Activated B cell treated with CpG ODN at 0.5 μM for 24 hours (primary cell): ENCODE results near the gene ZNF618. TPM values are rescaled to one million over a fixed set of nuclear protein-coding genes. Genes with fewer than 3 reads are reported as not detected.

Experiments used
- ATAC-seq: fragments of 200-7000 bp; cut with Tn5 transposase; one replicate; pipeline ENCODE4 v1.10.0; 2021; ENCODE audit warnings: low read depth, mild to moderate bottlenecking, moderate library complexity
- CTCF ChIA-PET: fragments of 350-600 bp; sonication (Branson Sonifier 250); formaldehyde crosslinking; loops from one replicate; lab custom pipeline; 2021; ENCODE audit warnings: antibody characterized with exemption; lab: Charles Lee
- POLR2A ChIA-PET: fragments of 350-600 bp; sonication (Branson Sonifier 250); formaldehyde crosslinking; loops from one replicate; lab custom pipeline; 2021; ENCODE audit warnings: antibody characterized with exemption; lab: Charles Lee
- DNase-seq: peaks from one replicate; pipeline ENCODE4 v3.0.0; 2022
- H3K27ac Mint-ChIP-seq: one replicate; pipeline ENCODE4 v1.8.0; 2020; ENCODE audit warnings: mixed read lengths
- H3K27me3 Mint-ChIP-seq: one replicate; pipeline ENCODE4 v1.8.0; 2021; ENCODE audit warnings: mixed read lengths
- H3K36me3 Mint-ChIP-seq: one replicate; pipeline ENCODE4 v1.8.0; 2021; ENCODE audit warnings: low read depth, mixed read lengths
- H3K4me1 Mint-ChIP-seq: one replicate; pipeline ENCODE4 v1.8.0; 2021; ENCODE audit warnings: mixed read lengths
- H3K4me3 Mint-ChIP-seq: one replicate; pipeline ENCODE4 v1.8.0; 2020; ENCODE audit warnings: mild to moderate bottlenecking, mixed read lengths
- H3K9me3 Mint-ChIP-seq: one replicate; pipeline ENCODE4 v1.8.0; 2020; ENCODE audit warnings: mixed read lengths
- intact Hi-C: fragments of 100-400 bp; cut with micrococcal nuclease; formaldehyde crosslinking; loops from one replicate; pipeline ENCODE4 v1.15.1; 2024
- total RNA-seq: library from RNA; stranded (reverse); gene quantifications from 2 replicates; pipeline ENCODE4 v1.2.3, GENCODE V29; 2022
- TF ChIP-seq, protein P1 (sequence below): fragments of 200-600 bp; IDR thresholded peaks from one replicate; pipeline ENCODE4 v1.8.0; 2022; ENCODE audit warnings: antibody characterized with exemption, mild to moderate bottlenecking

Gene ZNF618
- total RNA-seq, 1 donor from 2014 or later, result 0.67 TPM

DNA sequence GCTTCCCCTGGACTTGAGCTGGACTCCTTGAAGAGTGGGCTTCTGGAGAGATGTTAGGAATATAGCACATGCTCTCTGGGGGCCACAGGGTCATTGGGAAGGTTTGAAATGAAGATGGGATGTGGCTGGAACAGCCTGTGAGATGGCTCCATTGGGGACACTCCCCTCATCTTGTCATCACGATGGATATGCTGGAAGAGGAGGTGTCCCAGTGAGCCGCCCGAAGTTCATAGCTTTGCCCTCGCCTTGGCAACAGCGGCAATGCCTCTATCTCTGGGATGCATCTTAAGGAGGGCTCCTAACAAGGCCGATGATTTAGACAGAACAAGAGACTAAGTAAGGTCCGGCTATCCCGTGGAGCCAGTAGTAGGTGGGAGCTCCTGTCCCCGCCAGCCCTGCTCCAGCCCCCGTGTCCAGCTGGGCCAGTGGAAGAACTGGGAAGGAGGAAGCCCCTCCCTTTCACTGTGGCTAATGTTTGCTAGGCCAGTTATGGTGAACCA lies 178.1 kb downstream of the ZNF618 start:
- no peaks in the 10 kb centered on the region for H3K36me3 Mint-ChIP-seq
- H3K4me1 Mint-ChIP-seq, result peaks cover 3% of the 10 kb centered on the region
- CTCF ChIA-PET, result no interaction called here
- H3K27ac Mint-ChIP-seq, result no peak overlapping the region
- H3K4me3 Mint-ChIP-seq, result no peak overlapping the region
- POLR2A ChIA-PET, result no interaction called here
- DNase-seq (no peak), ATAC-seq (no peak)
- intact Hi-C loops, result no loop called here
- peaks cover 10% of the 10 kb centered on the region for H3K27me3 Mint-ChIP-seq
- TF ChIP-seq, protein P1, sequence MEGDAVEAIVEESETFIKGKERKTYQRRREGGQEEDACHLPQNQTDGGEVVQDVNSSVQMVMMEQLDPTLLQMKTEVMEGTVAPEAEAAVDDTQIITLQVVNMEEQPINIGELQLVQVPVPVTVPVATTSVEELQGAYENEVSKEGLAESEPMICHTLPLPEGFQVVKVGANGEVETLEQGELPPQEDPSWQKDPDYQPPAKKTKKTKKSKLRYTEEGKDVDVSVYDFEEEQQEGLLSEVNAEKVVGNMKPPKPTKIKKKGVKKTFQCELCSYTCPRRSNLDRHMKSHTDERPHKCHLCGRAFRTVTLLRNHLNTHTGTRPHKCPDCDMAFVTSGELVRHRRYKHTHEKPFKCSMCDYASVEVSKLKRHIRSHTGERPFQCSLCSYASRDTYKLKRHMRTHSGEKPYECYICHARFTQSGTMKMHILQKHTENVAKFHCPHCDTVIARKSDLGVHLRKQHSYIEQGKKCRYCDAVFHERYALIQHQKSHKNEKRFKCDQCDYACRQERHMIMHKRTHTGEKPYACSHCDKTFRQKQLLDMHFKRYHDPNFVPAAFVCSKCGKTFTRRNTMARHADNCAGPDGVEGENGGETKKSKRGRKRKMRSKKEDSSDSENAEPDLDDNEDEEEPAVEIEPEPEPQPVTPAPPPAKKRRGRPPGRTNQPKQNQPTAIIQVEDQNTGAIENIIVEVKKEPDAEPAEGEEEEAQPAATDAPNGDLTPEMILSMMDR, result no peak
- H3K9me3 Mint-ChIP-seq, result no peaks in the 10 kb centered on the region

DNA sequence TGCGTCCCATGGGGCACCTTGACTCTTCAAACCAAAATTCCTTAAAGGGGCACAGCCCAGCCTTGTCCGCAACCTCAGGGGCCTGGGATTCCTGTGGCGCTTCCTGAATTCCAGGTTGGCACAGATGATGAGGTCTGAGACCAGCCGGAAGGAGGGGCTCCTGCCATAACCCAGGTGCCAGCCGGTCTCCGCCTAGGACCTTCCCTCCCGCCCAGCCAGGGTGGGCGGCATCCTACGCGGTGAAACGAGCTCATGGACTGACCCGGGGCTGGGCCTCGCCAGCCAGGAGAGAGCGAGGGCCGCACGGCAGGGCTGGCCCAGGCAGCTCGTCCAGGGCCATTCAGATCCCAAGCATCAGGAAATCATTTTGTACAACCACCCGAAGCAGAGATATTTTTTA lies 179.0 kb downstream of the ZNF618 start:
- peaks cover 8% of the 10 kb centered on the region for H3K4me1 Mint-ChIP-seq
- H3K4me3 Mint-ChIP-seq, result no peak overlapping the region
- no peak for DNase-seq
- no peak for ATAC-seq
- TF ChIP-seq, protein P1, result no peak
- ChIA-PET POLR2A (no interaction called here), CTCF (no interaction called here)
- H3K27me3 Mint-ChIP-seq, result peaks cover 13% of the 10 kb centered on the region
- H3K36me3 Mint-ChIP-seq, result no peaks in the 10 kb centered on the region
- H3K27ac Mint-ChIP-seq, result no peak overlapping the region
- H3K9me3 Mint-ChIP-seq, result no peaks in the 10 kb centered on the region
- intact Hi-C loops, result no loop called here

DNA sequence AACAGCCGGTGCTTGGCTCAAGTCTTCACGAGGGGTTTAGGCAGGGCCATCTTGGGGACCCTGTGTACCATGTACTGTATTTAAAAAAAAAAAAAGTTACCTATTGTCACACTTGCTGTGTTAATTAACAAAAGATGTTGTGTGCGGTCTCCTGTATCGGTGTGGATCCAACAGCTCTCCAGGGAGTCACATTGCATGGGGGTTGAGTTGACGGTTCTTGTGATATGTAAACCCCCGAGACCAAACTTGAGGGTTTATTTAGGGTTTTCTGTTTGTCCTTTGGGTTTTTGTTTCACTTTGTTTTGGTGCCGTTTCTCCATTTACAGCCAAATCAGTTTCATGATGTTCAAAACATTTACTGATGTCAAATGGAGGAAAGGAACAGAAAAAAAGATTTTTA lies 179.8 kb downstream of the ZNF618 start:
- Mint-ChIP-seq H3K36me3 (no peaks in the 10 kb centered on the region), H3K27ac (no peak overlapping the region), H3K4me1 (peaks cover 8% of the 10 kb centered on the region), H3K27me3 (peaks cover 14% of the 10 kb centered on the region), H3K9me3 (no peaks in the 10 kb centered on the region), H3K4me3 (no peak overlapping the region)
- DNase-seq (no peak), ATAC-seq (no peak)
- intact Hi-C loops, result no loop called here
- ChIA-PET POLR2A (no interaction called here), CTCF (no interaction called here)
- TF ChIP-seq, protein P1, result no peak

DNA sequence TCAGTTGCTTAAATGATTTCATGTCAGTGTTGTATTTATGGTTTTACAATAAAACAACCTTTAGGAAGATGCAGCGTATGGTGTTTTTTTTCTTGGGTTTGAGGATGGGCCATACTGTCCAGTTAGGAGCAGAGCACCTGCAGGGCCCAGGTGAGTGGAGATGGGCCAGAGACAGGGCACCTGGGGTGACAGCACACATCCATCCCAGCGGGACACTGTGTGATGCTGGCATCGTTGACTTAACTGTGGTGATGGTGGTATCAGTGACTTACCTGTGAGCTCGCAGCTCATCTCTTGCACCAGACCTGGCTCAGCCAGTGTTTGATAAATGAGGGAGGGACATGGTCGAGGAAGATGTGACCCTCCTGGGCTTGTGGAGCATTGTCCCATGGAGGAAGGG lies 180.4 kb downstream of the ZNF618 start:
- CTCF ChIA-PET, result no interaction called here
- H3K9me3 Mint-ChIP-seq, result no peaks in the 10 kb centered on the region
- POLR2A ChIA-PET, result no interaction called here
- H3K36me3 Mint-ChIP-seq, result no peaks in the 10 kb centered on the region
- H3K4me1 Mint-ChIP-seq, result peaks cover 8% of the 10 kb centered on the region
- no peak overlapping the region for H3K27ac Mint-ChIP-seq
- intact Hi-C loops, result no loop called here
- TF ChIP-seq, protein P1, result no peak
- peaks cover 14% of the 10 kb centered on the region for H3K27me3 Mint-ChIP-seq
- H3K4me3 Mint-ChIP-seq, result no peak overlapping the region
- no peak for ATAC-seq
- DNase-seq, result no peak

DNA sequence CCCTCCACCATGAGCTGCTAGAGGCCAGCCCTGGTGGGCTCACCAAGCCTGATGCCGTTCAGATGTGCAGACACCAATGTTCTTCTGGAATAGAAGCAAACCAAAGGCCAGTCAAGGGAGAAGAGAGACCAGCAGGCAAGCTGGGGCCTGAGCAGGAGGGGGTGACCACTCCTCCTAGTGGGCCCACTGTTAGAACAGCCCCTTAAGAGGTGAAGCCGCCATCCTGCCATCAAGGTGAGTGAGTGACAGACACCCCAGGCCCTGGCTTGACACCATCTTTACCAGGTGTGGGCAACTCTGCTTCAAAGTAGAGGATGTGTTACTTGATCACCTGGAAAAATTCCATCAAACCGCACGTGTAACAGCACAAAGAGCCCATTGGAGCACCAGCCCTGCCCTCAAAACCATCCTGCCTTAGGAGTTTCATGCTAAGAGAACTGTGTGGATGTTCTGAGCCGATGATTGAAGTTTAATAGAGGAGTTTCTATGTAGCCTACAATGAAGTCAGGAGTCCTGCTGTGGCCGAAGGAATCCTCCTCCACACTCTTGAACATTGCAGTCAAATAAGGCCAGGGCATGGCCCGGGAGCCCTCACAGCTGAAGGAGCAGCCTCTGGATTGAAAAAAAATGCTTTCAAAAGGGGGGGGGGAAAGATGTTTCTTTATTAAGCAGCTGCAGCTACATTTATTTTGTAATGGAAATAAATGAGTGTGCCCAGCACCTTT lies 181.2 kb downstream of the ZNF618 start:
- H3K4me3 Mint-ChIP-seq, result no peak overlapping the region
- TF ChIP-seq, protein P1, result no peak
- intact Hi-C loops, result no loop called here
- CTCF ChIA-PET, result no interaction called here
- H3K27ac Mint-ChIP-seq, result no peak overlapping the region
- no peak for DNase-seq
- peaks cover 8% of the 10 kb centered on the region for H3K4me1 Mint-ChIP-seq
- ATAC-seq, result no peak
- H3K27me3 Mint-ChIP-seq, result peaks cover 20% of the 10 kb centered on the region
- H3K36me3 Mint-ChIP-seq, result no peaks in the 10 kb centered on the region
- POLR2A ChIA-PET, result no interaction called here
- no peaks in the 10 kb centered on the region for H3K9me3 Mint-ChIP-seq
